Measurements from ENCODE around the gene CLPSL2. TPM values are rescaled to one million over a fixed set of nuclear protein-coding genes. Genes with fewer than 3 reads are reported as not detected.

Gene CLPSL2
- total and polyA plus RNA-seq, 8 donors = 0.61 to 4.3 (median 2.5) TPM

DNA sequence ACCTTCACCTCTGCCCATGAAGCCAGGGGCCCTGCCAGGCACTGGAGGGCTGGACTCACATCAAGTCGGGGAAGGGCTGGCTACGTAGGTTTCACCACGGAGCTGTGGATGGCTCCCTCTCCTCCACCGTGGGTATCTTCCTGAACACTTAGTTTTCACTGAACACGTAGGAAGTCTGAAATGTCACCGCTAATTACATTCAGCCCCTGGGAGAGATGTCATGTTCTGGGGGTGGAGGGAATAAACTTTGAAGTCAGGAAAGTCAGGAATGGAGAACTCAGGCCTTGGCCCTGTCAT, 35.2 kb downstream of the CLPSL2 start:
- Histone ChIP-seq H3K27ac (peak overlapping the region in 1 of 4 donors; percentile 28), H3K9me3 (no peaks in the 10 kb centered on the region), H3K4me3 (no peak overlapping the region), H3K4me1 (peaks cover 0 to 3% (median 0%) of the 10 kb centered on the region in 3 donors), H3K27me3 (no peaks in the 10 kb centered on the region), H3K36me3 (no peaks in the 10 kb centered on the region)
- FAIRE-seq (no peak), DNase-seq (no peak), ATAC-seq (no peak)
- WGBS, 2 donors = 84 to 88% methylated on average over 6 of the region's 6 CpGs
- intact Hi-C loops (cut with DNase I) = no loop called here
- TF ChIP-seq, protein P1, sequence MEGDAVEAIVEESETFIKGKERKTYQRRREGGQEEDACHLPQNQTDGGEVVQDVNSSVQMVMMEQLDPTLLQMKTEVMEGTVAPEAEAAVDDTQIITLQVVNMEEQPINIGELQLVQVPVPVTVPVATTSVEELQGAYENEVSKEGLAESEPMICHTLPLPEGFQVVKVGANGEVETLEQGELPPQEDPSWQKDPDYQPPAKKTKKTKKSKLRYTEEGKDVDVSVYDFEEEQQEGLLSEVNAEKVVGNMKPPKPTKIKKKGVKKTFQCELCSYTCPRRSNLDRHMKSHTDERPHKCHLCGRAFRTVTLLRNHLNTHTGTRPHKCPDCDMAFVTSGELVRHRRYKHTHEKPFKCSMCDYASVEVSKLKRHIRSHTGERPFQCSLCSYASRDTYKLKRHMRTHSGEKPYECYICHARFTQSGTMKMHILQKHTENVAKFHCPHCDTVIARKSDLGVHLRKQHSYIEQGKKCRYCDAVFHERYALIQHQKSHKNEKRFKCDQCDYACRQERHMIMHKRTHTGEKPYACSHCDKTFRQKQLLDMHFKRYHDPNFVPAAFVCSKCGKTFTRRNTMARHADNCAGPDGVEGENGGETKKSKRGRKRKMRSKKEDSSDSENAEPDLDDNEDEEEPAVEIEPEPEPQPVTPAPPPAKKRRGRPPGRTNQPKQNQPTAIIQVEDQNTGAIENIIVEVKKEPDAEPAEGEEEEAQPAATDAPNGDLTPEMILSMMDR (IDR thresholded peaks at IDR 0.05) = no peak

DNA sequence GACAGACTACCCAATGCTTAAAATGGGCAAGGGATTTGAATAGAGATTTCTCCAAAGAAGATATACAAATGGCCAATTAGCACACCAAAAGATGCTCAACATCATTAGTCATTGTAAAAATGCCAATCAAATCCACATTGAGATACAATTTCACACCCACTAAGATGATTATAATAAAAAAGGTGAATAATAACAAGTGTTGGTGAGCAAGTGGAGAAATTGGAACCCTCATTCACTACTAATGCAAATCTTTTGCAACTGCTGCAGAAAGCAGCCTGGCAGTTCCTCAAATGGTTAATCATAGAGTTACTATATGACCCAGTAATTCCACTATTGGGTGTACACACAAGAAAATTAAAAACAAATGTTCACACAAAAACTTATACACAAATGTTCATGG, 41.1 kb downstream of the CLPSL2 start:
- TF ChIP-seq, protein P1 (IDR thresholded peaks at IDR 0.05) = no peak
- intact Hi-C loops (cut with DNase I) = no loop called here
- Histone ChIP-seq H3K9me3 (no peaks in the 10 kb centered on the region), H3K27me3 (no peaks in the 10 kb centered on the region), H3K27ac (no peak overlapping the region), H3K4me1 (no peaks in the 10 kb centered on the region), H3K4me3 (no peak overlapping the region), H3K36me3 (no peaks in the 10 kb centered on the region)
- FAIRE-seq = no peak
- DNase-seq = no peak
- ATAC-seq = no peak

DNA sequence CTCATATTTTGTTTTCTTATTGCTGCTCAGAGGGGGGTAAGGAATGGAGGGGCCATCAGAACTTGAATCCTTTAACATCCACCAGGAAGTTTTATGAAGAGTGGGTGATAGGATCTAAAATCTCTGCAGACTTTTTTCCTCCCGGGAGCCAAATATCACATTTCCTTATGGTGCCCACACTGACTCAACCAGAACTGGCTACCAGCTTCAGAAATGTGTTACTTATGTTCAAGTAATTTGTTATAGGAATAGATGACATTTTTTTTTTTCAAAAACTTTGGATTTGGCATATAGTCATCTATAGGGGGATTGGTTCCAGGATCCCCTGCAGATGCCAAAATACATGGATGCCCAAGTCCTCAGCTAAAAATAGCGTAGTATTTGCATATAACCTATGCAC, 47.2 kb downstream of the CLPSL2 start:
- ATAC-seq (no peak), FAIRE-seq (no peak), DNase-seq (no peak)
- intact Hi-C loops (cut with DNase I) = no loop called here
- no peak overlapping the region for H3K4me3 ChIP-seq
- no peaks in the 10 kb centered on the region for H3K27me3 ChIP-seq
- H3K4me1 ChIP-seq = no peaks in the 10 kb centered on the region
- no peaks in the 10 kb centered on the region for H3K9me3 ChIP-seq
- TF ChIP-seq, protein P1 (IDR thresholded peaks at IDR 0.05) = no peak
- H3K27ac ChIP-seq = no peak overlapping the region
- no peaks in the 10 kb centered on the region for H3K36me3 ChIP-seq
- 96 to 97% methylated on average over 2 of the region's 2 CpGs for WGBS, 2 donors

DNA sequence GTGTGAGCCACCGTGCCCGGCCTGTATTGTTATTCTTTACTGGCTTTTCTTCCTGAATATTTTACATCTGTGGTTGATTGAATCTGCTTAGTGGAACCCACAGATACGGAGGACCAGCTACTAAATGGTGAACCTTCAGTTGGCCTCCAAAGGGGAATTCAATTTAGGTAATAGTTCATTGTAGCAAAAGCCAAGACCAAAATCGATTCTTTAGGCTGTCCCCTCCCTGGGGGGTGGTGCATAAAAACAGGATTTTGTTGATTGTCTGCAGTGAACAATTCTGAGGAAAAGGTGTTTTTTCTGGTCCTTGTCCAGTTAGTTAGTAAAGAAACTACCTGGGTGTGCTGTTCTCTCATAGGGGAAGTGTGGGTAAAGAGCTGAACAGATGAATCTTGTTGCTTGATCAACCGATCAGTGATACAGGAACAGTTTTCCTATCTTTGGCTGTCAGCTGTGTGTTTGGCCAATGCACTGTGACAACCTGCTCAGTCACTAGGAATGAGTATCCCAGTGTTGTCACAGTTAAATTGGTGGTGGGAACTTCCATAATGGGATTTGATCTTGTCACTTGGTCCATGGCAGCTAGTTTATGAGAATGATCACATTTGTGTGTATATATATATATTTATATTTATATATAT, 48.3 kb downstream of the CLPSL2 start:
- Histone ChIP-seq H3K27ac (no peak overlapping the region), H3K9me3 (no peaks in the 10 kb centered on the region), H3K36me3 (no peaks in the 10 kb centered on the region), H3K4me3 (no peak overlapping the region), H3K4me1 (no peaks in the 10 kb centered on the region), H3K27me3 (no peaks in the 10 kb centered on the region)
- TF ChIP-seq, protein P1 (IDR thresholded peaks at IDR 0.05) = no peak
- WGBS, 2 donors = 87 to 93% methylated on average over 5 of the region's 5 CpGs
- ATAC-seq (no peak), DNase-seq (no peak), FAIRE-seq (no peak)
- intact Hi-C loops (cut with DNase I) = no loop called here

Other genes with a start within 250 kb of the CLPSL2 start
- gene FKBP5, start 87.7 kb upstream of the CLPSL2 start, total RNA-seq = 10 to 100 TPM; 13.0 to 78.4 (median 61.3) TPM
- 10 to 100 TPM; 31.8 to 44.1 TPM for gene FKBP5, start 87.7 kb upstream of the CLPSL2 start, polyA plus RNA-seq
- gene ARMC12, start 39.6 kb upstream of the CLPSL2 start, total RNA-seq = under 1 TPM; 0.12 to 0.75 (median 0.44) TPM
- 1 to 10 TPM; 2.2 to 2.6 TPM for gene ARMC12, start 39.6 kb upstream of the CLPSL2 start, polyA plus RNA-seq
- gene CLPSL1, start 4.4 kb downstream of the CLPSL2 start, total RNA-seq = 100 to 1,000 TPM in 1 of 6 donors, 10 to 100 TPM in 4, 1 to 10 TPM in 1; 6.0 to 102 (median 38.3) TPM
- gene CLPSL1, start 4.4 kb downstream of the CLPSL2 start, polyA plus RNA-seq = 10 to 100 TPM in 1 of 2 donors, not detected in 1; 83.2 TPM
- over 10,000 TPM; 11,272 to 45,930 (median 22,757) TPM for gene CLPS, start 20.7 kb downstream of the CLPSL2 start, total RNA-seq
- over 10,000 TPM; 11,669 to 15,701 TPM for gene CLPS, start 20.7 kb downstream of the CLPSL2 start, polyA plus RNA-seq
- 1 to 10 TPM; 1.3 to 4.2 (median 2.8) TPM for gene LHFPL5, start 28.8 kb downstream of the CLPSL2 start, total RNA-seq
- 1 to 10 TPM; 2.0 to 3.3 TPM for gene LHFPL5, start 28.8 kb downstream of the CLPSL2 start, polyA plus RNA-seq
- 10 to 100 TPM; 21.8 to 34.9 (median 30.5) TPM for gene SRPK1, start 144.5 kb downstream of the CLPSL2 start, total RNA-seq
- gene SRPK1, start 144.5 kb downstream of the CLPSL2 start, polyA plus RNA-seq = 1 to 10 TPM; 8.8 to 9.8 TPM
- under 1 TPM in 1 of 6 donors, not detected in 5; 0.06 TPM for gene SLC26A8, start 248.0 kb downstream of the CLPSL2 start, total RNA-seq
- under 1 TPM; 0.07 to 0.11 TPM for gene SLC26A8, start 248.0 kb downstream of the CLPSL2 start, polyA plus RNA-seq

Measured in pancreas (tissue), 10 donors.